ENCODE results near the gene MACROD2.

The MACROD2 gene

DNA sequence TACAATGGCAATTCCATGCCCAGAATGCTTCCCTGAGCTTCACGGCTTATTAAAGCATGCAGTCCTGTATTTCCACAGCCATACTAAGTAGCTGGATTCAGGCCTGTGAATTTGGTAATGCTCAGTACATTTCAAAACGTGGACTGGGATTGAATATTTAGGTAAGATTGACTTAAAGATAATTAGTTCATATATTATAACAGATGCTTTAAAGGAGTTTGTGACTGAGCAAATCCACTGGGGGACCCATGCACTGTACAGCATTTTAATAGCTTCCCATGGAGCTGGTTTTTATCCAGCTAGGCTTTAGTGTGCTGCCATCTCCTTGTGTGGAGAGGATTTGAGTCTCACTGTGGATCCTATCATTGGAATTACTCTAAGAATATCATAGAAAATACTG, 763.0 kb downstream of the MACROD2 start:
- no peaks in the 10 kb centered on the region for H3K36me3 ChIP-seq (ENCODE audit: control insufficient read depth, insufficient read depth, low read length)
- TF ChIP-seq, protein P1, sequence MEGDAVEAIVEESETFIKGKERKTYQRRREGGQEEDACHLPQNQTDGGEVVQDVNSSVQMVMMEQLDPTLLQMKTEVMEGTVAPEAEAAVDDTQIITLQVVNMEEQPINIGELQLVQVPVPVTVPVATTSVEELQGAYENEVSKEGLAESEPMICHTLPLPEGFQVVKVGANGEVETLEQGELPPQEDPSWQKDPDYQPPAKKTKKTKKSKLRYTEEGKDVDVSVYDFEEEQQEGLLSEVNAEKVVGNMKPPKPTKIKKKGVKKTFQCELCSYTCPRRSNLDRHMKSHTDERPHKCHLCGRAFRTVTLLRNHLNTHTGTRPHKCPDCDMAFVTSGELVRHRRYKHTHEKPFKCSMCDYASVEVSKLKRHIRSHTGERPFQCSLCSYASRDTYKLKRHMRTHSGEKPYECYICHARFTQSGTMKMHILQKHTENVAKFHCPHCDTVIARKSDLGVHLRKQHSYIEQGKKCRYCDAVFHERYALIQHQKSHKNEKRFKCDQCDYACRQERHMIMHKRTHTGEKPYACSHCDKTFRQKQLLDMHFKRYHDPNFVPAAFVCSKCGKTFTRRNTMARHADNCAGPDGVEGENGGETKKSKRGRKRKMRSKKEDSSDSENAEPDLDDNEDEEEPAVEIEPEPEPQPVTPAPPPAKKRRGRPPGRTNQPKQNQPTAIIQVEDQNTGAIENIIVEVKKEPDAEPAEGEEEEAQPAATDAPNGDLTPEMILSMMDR (IDR thresholded peaks at IDR 0.05; ENCODE audit: insufficient read depth, low read length, poor library complexity, severe bottlenecking): no peak

DNA sequence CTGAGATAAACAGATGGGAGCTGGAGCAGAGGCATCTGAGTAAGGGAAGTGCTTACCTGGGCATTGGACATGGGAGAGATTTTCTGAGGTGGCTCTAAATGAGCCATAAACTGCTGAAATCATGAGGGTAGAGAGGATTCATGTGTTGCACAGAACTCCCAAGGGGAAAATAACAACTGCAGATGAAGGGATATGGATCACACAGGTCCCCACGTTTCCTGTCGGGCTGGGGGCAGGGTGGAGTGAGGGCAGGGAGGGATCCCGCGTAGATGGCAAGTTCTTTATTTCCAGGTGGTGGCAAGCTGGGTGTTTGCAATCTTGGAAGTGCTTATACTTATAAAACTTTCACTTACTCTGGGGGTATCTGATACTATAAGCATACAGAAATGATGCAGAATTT, 764.7 kb downstream of the MACROD2 start:
- TF ChIP-seq, protein P1 (IDR thresholded peaks at IDR 0.05; ENCODE audit: insufficient read depth, low read length, poor library complexity, severe bottlenecking): no peak
- DNase-seq (ENCODE audit: extremely low read depth, insufficient read length): no peak
- Histone ChIP-seq H3K36me3 (ENCODE audit: control insufficient read depth, insufficient read depth, low read length) (no peaks in the 10 kb centered on the region), H3K4me3 (replicated peaks; ENCODE audit: low read depth, low read length) (no peak overlapping the region), H3K27me3 (replicated peaks; ENCODE audit: control insufficient read depth, insufficient read depth, low read length) (no peaks in the 10 kb centered on the region)

More for the DNA sequence above, 763.0 kb downstream of the MACROD2 start:
- Histone ChIP-seq H3K4me3 (replicated peaks; ENCODE audit: low read depth, low read length) (no peak overlapping the region), H3K27me3 (replicated peaks; ENCODE audit: control insufficient read depth, insufficient read depth, low read length) (no peaks in the 10 kb centered on the region)
- DNase-seq (ENCODE audit: extremely low read depth, insufficient read length): no peak

DNA sequence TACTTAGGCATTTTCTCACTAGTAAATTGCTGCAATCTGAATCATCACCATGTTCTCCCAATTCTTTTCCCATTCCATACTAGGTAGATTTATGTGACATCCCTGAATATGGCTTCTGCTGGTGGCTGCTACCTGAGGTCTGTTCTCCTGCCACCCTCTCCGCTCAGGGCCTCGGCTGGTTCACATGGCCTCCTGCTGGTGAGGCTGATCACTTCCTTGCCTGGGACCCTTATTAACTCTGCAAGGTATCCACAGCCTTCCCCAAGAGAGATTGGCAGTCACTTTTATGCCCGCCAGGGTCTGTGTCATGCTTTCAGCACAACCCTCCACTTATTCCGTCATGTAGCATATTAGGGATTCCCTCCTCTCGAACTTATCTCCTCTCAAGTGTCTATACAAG, 766.6 kb downstream of the MACROD2 start:
- Histone ChIP-seq H3K27me3 (replicated peaks; ENCODE audit: control insufficient read depth, insufficient read depth, low read length) (no peaks in the 10 kb centered on the region), H3K4me3 (replicated peaks; ENCODE audit: low read depth, low read length) (no peak overlapping the region), H3K36me3 (ENCODE audit: control insufficient read depth, insufficient read depth, low read length) (no peaks in the 10 kb centered on the region)
- TF ChIP-seq, protein P1 (IDR thresholded peaks at IDR 0.05; ENCODE audit: insufficient read depth, low read length, poor library complexity, severe bottlenecking): no peak
- DNase-seq (ENCODE audit: extremely low read depth, insufficient read length): no peak

DNA sequence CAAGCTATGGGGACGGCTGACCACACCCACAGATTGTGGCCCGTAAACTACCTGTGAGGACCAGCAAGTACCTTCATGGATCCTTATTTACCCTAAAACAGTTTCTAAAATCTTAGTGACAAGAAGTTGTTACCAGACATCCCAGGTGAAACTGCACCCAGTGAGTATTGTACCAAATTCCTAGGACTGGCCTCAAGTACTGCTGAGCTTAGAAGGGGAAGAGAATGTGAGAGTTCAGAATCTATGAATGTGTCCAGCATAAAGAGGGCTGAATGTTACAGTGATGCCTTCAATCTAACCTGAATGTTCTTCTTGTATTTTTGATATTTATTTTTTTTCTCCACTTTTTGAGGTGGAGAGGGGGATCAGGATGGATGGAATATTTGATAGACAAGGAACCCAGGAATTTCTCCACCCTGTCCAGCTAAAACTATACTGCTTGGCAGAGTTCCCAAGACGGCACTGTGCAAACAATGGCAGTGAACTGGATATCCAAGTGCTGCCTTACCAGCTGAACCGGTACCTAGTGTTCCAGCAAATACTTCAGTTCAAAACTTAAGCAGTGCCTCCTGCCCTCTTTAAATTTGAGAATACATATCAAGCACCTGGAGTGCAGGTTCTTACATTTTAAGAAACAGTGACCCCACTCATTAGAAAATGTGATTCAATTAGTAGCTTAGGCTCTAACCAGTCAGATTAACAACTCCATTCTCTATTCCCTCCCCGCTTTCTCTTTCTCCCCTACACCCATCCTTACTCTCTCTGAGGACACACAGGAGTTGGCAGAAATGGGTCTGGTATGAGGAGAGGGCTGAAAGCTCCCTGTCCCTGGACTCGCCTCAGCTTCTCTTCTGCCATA, 769.4 kb downstream of the MACROD2 start:
- no peaks in the 10 kb centered on the region for H3K27me3 ChIP-seq (replicated peaks; ENCODE audit: control insufficient read depth, insufficient read depth, low read length)
- H3K36me3 ChIP-seq (ENCODE audit: control insufficient read depth, insufficient read depth, low read length): no peaks in the 10 kb centered on the region
- no peak for DNase-seq (ENCODE audit: extremely low read depth, insufficient read length)
- H3K4me3 ChIP-seq (replicated peaks; ENCODE audit: low read depth, low read length): no peak overlapping the region
- TF ChIP-seq, protein P1 (IDR thresholded peaks at IDR 0.05; ENCODE audit: insufficient read depth, low read length, poor library complexity, severe bottlenecking): no peak

DNA sequence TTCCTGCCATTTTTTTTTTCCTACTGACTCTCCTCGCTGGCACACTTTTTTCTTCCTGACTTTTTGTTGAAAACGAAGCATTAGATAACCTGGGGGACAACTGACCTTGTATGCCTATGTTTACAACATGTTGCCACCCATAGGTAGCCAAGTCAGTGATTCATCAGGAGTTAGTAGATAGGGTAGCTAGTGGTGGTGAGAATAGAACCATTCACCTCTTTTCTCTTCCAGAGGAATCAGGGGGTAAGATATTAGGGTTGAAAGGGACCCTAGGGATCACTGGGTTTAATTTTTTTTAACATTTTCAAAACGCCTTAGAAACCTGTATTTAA, 770.0 kb downstream of the MACROD2 start:
- Histone ChIP-seq H3K36me3 (ENCODE audit: control insufficient read depth, insufficient read depth, low read length) (no peaks in the 10 kb centered on the region), H3K4me3 (replicated peaks; ENCODE audit: low read depth, low read length) (no peak overlapping the region), H3K27me3 (replicated peaks; ENCODE audit: control insufficient read depth, insufficient read depth, low read length) (no peaks in the 10 kb centered on the region)
- no peak for DNase-seq (ENCODE audit: extremely low read depth, insufficient read length)
- TF ChIP-seq, protein P1 (IDR thresholded peaks at IDR 0.05; ENCODE audit: insufficient read depth, low read length, poor library complexity, severe bottlenecking): no peak

All from GM06990 (cell line).